IPS DF 19.7 (cell line): ENCODE data around the gene COIL.

Source experiments
- DNase-seq: peaks from one replicate; pipeline ENCODE4 v3.0.0-alpha.2; 2013; ENCODE audit warnings: low read depth, low spot score

The COIL gene

DNA sequence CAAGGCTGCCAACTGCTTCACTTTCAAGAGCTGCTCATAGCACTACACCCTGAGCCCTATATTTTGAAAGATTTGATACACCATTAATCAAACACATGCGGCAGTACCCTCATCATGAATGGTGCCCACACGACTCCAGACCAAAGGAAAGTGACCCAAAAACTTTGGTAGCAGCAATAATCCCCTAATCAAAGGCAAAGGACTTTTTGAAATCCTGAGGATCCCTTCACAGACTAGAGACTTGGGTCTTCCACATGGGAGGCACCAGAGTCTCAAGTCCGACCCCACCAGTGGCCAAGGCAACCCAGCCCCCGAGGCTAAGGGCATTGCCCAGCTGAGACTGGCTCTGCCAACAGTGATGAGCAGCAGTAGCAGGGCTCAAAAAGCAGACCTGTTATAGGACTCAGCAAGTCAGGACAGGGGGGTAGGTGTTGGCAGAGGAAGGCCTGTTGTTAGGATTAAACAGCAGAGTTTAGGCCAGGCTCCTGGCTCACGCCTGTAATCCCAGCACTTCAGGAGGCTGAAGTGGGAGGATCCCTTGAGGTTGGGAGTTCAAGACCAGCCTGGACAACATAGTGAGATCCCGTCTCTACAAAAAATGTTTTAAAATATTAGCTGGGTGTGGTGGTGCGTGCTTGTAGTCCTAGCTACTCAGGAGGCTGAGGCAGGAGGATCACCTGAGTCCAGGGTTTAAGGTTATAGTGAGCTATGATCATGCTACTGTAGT is 50.2 kb downstream of the COIL start:
- no peak for DNase-seq

DNA sequence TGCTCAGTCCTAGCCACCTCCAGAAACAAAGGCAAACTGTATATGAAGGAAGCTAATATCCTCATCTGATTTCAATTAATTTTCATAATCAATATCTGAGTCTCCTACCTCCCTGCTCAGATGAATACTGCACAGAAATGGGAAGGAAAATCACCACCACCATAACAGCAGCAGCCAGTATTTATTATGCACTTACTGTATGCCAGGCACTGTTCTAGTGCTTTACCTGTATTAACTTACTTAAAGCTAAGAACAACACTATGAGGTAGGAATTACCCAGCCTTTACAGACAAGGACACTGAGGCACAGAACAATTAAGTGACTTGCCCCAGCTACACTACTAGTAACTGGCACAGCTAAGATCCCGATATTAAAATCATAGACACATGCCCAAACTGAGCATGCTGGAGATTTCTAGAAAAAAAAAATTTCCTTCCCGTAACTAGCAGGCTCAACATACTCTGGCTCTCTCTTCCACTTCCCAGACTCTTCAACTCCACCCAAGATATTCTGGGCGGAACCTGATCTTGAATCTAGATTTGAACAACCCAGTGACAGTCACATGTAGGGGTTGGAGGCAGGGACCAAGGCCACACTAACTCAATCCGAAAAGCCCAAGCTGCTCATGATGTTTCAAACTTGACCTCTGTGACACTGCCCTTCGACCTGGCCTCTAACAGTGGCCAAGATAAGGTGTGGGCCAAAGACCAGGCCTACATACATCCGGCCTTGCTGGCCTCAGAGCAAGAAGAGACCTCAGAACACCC is 50.9 kb downstream of the COIL start:
- DNase-seq, result no peak

DNA sequence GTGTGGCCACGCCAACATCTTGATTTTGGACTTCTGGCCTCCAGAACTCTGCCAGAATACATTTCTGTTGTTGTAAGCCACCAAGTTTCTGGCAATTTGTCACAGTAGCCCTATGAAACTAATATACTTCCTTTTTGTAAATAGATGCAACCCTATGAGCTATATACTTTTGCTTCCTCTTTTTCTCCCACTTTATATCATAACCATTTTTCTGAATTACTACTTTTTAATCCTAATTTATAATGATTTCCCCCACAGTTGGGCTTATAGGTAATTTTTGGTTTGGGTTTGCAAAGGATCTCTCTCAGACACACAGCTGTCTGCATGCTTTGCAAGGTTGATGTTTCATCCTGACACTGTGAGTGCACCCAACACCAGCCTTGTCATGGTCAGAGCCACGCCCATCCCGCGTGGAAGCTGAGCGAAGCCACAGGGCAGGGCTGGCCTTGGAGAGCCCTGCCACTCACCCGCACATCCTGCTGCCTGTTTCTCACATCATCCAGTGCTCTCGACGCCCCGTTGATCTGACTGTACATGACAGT is 52.8 kb downstream of the COIL start:
- no peak for DNase-seq

DNA sequence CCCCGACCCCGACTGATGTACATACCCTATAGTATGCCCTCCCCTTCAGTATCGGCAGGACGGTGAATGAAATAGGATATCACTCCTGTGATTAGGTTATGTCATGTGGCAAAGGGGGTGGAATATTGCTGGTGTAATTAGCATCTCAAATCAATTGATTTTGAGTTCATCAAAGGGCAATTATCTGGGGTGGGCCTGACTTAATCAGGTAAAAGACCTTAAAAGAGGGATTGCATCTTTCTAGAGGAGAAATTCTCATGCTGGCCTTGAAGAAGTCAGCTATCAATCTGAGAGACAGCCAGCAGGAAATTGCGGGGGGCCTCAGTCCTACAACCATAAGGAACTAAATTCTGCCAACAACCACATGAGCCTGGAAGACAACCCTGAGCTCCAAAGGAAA is 57.3 kb downstream of the COIL start:
- no peak for DNase-seq

DNA sequence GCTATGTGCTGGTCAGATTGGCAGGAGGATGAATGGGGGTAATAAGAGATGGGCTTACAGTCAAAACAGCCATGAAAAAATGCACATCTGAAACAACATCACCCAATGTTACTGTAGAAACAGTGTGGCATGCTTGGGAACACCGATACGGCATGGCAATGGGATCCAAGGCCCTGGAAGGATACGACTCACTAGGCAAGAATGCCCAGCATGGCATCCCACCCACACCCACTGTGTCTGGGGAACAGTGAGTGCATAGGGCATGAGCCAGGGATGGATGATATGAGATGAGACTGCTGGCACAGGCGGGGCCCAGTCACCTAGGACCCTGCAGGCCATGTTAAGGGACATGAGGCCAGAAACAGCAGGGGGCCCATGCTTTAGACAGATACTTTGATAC is 58.5 kb downstream of the COIL start:
- DNase-seq, result no peak

DNA sequence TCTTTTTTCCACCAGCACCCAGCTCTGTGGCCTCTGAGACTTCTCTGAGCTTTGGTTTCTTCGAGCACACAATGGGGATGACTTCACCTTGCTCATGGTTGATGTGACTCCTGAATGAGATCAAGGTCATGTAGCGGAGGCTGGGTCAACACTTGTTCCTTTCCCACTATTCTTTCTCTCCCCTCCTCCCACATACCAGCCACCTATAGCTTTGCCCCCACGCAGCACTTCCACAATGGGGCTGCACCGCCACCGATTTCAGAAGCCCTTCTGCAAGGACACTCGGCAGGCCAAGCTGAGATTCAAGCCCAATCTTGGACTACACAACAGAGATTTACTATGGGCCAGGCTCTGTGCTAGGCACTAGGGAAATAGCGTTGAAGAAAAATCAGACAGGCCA is 61.4 kb downstream of the COIL start:
- no peak for DNase-seq

DNA sequence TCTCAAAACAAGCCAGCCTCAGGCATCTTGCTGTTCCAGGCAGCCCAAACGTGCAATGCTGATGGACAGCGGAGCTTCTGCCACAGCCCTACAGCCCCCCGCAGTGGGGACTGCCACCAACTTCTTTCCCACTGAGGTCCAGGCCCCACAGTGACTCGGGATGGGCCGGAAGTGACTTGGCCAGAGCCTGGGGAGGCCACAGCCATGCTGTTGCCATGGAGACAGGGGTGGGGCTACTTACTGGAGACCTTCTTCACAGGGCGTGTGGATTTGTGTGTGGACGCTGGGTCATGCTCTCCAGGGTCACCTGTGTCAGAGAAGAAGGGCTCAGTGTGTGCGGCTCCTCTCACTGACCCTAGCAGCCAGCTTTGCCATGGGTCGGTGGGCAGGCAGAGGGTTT is 62.0 kb downstream of the COIL start:
- DNase-seq, result no peak

DNA sequence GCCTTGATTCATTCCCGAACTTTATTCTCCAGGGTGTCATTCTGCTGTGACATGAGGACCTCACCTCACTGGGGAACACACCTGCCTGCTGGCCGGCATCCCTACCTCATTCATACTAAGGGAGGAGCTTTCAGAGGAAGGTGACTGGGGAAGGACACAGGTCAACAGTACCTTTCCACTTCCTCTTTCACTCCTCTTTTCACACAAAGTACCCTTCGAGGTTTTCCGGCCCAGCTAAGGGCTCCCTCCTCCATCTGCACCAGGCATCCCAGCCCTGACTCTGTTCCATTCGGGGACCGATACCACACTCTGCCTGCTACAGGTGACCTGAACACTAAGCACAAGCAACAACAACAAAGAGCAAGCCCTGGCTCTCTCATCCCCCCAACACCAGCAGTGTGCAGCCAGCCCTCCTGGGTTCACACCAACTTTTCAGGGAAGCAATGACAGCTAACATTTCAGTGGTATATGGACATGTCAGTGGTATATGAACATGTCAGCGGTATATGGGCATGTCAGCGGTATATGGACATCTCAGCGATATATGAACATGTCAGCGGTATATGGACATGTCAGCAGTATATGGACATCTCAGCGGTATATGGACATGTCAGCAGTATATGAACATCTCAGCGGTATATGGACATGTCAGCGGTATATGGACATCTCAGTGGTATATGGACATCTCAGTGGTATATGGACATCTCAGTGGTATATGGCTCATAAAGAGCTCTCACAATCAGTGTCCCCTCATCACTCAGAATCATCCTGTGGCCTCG is 63.0 kb downstream of the COIL start:
- DNase-seq, result no peak

DNA sequence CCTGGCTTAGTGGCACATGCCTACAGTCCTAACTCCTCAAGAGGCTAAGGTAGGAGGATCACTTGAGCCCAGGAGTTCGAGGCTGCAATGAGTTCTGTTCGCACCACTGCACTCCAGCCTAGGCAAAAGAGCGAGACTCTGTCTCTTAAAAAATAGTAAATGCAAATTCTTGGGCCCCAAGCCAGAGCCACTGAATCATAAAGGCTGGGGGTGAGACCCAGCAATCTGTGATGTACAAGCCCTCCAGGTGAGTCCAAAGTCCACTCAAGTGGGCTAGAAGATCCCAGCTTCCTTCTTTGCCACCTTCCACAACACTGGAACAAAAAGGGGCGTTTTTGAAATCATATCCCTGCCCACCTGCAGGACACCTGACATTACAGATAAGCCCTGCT is 63.9 kb downstream of the COIL start:
- no peak for DNase-seq

DNA sequence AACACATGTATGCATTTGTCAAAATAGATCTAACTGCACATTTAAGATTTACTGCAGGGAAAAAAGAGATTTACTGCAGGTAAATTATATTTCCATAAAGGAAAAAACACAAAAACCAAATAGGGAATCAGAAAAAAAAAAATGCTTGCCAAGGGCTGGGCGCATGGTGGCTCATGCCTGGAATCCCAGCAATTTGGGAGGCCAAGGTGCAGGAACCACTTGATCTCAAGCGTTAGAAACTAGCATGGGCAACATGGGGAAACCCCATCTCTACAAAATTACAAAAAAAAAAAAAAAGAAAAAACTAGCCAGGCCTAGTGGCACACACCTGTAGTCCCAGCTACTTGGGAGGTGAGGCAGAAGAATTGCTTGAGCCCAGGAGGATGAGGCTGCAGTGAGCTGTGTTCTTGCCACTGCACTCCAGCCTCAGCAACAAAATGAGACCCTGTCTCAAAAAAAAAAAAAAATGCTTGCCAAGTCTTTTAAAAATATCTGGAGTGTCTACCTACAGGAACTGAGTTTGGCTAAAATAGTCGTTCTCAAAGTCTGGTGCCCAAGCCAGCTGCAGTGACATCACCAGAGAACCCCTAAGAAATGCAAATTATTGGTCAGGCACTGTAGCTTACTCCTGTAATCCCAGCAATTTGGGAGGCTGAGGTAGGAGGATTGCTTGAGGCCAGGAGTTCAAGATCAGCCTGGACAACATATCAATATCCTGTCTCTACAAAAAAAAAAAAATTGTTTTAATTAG is 64.5 kb downstream of the COIL start:
- no peak for DNase-seq

DNA sequence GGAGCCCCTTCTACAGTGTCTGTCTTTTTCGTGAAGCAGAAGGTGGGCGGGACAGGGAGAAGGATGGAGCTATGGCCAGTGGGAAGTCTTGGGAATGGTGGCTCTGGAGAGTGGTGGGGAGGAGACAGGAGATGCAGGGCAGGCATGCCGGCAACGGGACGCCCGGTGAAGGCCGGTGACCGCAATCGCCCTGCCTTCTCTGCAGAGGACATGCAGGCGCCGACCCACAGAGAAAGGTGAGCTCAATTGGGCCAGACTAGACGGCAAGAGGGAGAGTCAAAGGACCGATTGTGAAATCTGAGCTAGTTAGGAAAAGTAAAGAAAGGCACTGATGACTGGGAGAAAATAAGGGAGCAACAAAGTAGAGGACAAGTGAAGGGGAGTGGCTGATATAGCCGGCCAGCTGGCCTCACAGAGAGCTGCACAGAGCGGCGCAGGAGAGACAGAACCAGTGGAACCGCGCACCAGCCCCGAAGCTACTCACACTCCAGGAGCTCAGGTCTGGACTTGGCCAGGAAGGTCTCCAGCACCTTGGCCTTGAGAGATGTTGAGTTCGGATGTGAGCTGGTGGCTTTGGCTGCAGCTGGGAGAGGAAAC is 65.9 kb downstream of the COIL start:
- DNase-seq, result no peak

DNA sequence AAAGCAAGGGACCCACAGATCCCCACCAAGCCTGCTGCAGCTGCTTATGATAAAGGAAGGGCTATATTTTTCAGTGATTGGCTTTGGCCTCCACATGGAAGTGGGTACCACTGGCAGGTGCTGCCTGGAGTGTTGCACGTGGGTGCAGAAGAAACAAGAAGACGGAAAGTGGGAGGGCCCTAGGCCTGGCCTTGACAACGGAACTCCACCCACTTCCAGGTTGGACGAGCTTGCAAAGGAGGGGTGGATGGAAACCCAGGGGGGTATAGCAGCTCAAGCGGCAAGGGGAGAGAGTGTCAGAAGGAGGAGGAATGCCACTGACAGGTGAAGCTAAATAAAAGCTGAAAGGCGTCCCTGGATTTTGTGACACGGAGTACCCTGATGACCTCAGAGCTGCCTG is 67.3 kb downstream of the COIL start:
- DNase-seq, result no peak

DNA sequence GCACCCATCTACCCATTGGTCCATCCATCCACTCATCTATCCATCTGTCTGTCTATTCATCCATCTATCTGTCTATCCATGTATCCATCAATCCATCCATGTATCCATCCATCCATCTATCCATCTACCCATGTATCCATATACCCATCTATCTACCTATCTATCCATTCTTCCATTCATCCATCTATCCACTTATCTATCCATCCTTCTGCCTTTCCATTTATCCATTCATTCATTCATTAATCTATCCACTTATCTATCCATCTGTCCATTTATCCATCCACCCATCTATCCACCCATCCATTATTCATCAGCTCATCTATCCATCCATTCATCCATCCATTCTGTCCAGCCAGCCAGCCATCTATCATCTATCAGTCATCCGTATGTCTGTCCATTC is 68.5 kb downstream of the COIL start:
- DNase-seq, result no peak

DNA sequence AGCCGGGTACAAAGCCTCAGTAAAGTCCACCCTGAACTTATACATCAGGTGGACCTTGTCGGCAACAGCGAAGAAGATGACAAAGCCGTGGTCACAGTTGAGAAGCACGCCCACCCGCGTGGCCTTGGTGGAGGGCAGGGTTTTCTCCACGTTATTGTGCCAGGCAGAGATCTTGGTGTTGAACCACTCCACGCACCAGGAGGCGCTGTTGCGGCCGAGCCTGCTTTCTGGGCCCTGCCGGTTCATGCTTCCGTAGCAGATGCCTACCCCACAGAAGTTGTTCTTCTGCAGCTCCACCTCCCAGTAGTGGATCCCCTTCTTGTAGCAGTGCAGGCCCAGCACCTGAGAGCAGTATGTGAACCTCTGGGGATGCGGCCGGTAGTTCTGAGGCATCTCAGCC is 69.1 kb downstream of the COIL start:
- DNase-seq, result no peak

DNA sequence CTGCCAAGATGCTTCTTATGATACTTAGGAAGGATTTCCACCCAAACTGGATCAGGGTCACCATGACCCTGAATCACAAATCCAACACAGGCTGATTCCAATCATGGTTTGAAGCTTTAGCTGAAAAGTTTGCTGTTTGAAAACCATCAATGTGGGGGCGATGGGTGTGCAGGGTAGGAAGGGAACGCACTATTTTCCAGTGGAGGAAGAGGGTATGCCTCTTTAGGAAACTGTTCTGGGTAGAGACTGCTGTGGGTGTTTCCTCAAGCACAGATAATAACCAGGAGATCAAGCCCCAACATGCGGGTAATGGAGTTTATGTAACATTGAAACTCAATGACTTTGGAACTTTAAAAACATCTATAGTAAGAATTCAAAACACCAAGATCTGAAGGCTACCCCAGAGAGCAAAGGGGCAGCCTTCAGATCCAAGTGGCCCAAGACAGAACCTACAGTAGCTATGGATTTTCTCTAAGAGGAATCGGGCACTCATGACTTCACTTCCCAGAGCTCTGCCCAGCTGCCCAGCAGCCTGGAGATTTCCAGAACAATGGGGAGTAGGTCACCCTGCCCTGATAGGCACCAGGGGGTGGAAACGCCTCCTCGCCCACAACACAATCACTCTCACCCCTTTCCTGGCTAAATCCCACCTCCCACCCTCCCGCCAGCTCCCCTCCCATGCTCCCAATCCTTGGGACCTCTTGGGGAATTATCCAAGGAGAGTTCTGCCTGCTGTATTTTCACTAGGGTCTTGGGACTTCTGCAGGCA is 69.8 kb downstream of the COIL start:
- DNase-seq, result no peak

DNA sequence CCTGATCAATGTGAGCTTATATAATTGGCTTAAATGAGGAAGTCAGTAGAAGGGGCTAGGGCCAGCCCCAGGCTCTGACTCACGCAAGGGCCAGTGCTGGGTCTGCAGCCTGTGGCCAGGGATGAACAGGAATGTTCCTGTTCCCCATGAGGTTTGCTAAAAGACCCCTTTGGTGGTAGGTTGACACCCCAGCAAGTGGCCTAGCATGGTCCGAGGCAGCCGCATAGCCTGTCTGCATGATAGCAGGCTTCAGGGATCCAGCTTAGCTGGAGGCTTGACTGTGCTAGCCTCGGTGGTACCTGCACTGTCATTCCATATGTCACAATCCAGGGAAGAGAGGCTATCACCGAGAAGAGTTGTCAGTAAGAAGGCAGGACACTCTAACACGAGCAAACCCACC is 70.5 kb downstream of the COIL start:
- no peak for DNase-seq
